HG03342 (cell line): Measurements from ENCODE around the gene ANKRD2.
A peak's percentile ranks its signal among the peaks of the same experiment; 100 is the strongest.

Experiments
- ATAC-seq: cut with Tn5 transposase; IDR thresholded peaks from one replicate; pipeline ENCODE4 v1.9.1; 2021; ENCODE audit warnings: mild to moderate bottlenecking, moderate library complexity; ENCODE audit not compliant: unreplicated experiment

The ANKRD2 gene

DNA sequence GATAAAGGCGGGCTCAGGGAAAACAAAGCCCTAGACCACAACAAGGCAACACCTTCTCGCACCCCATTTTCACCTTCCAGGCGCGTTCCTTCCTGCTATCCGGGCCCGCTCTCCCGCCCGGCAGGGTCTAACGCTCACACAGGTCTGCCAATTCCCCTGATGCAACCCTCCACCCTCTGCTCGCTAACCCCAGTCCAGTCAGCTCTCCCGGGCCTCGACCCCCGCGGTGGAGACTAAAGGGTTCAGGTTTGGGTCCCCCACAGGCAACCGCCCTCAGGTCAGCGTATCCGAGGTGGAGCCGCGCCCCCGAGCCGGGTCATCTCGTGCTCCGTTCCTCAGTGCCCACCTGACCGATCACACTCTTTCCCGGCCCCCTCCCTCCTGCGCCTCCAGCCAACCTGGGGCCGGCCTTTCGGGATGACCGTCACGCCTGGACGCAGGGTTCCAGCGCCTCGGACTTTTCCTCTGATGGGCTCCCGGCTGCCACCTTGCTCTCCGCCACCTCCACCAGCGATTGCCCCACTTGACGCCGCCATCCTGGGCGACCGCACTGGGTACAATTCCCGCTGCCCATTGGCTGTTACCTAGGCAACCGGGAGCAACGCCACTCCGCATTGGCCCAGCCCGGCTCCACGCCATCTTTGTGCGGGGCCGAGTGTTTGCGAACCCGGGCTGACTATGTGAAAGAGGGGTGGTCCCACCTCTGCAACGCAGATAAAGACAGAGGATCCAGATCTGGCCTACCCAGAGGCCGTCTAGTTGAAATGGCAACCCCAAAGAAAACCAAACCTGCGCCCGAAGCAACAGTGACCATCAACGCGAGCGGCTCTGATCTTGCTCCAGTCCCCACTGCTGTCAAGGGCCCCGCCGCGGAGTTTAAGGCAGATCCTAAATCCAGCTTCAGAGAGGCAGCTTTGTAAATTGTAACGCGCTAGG lies 60.6 kb downstream of the ANKRD2 start, which contains the start of gene MORN4:
Gene MORN4 (minus strand): TSS at position 552 of the 936 bp plus-strand sequence. CDS start 13,847 bp downstream, outside the sequence.
- ATAC-seq = peak; percentile 99
